Measurements from ENCODE around the gene TRIM27. TPM values are rescaled to one million over a fixed set of nuclear protein-coding genes. Genes with fewer than 3 reads are reported as not detected.

Gene TRIM27
- polyA plus RNA-seq, 1 donor from 2014 or later: 79.7 TPM

DNA sequence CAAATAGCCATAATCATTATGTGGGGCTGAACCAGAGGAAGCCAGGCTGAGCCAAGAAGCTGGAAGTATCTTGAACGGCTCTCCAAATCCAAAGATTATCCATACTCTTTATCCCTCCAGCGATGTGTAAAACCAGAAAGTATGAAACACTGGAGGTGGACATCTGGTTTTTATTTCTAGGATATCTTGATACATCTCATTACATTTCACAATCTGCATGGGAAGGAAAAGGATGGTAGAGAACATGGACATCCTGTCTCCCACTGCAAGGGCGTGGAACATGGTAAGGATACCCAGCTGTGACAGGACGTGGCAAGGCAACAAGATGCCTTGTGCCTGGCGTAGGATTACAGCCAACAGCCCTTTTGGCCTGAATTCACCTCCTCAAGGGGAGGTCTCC is 20.1 kb downstream of the TRIM27 start:
- no peaks in the 10 kb centered on the region for H4K20me1 ChIP-seq (ENCODE audit: insufficient read depth)
- peaks cover 12% of the 10 kb centered on the region for H3K36me3 ChIP-seq (ENCODE audit: insufficient read depth, low read length)
- H3K27me3 ChIP-seq (ENCODE audit: insufficient read depth, low read depth, low read length): no peaks in the 10 kb centered on the region
- H3K79me2 ChIP-seq (replicated peaks; ENCODE audit: insufficient read depth, low read length): no peaks in the 10 kb centered on the region
- no peaks in the 10 kb centered on the region for H3K9me3 ChIP-seq (ENCODE audit: low read length)
- no peaks in the 10 kb centered on the region for H3K9me2 ChIP-seq (ENCODE audit: insufficient read depth, low read length)
- H3K27ac ChIP-seq (ENCODE audit: low read length): no peak overlapping the region
- TF ChIP-seq MXI1 (conservative IDR thresholded peaks at IDR 0.05; ENCODE audit: poor library complexity, severe bottlenecking): no peak
- no peak overlapping the region for H3K4me2 ChIP-seq (ENCODE audit: low read length)
- no peak overlapping the region for H2AFZ ChIP-seq (ENCODE audit: low read depth, low read length)
- H3K9ac ChIP-seq (ENCODE audit: low read length): no peak overlapping the region
- H3F3A ChIP-seq (ENCODE audit: insufficient read depth, low read length, poor library complexity, severe bottlenecking): no peaks in the 10 kb centered on the region
- no peak overlapping the region for H3K4me3 ChIP-seq (ENCODE audit: low read length)

DNA sequence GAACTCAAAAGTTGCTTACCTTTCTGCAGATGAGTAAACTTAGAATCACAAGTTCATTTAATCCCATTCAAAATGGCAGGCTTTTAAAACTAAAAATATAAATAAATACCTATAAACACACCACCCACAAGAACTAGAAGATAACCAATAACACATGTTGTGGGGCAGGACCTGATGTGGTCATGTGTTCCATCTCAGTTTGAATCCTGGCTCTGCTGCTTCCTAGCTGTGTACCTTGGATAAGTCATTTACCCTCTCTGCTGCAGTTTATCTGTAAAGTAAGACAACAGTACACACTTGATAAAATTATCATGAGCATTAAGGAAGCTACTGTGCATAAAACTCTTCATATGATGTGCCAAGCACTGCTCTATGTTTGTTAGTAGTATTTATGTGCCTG is 22.0 kb downstream of the TRIM27 start:
- H3K79me2 ChIP-seq (replicated peaks; ENCODE audit: insufficient read depth, low read length): no peaks in the 10 kb centered on the region
- H3K9me3 ChIP-seq (ENCODE audit: low read length): no peaks in the 10 kb centered on the region
- no peak overlapping the region for H2AFZ ChIP-seq (ENCODE audit: low read depth, low read length)
- H3K4me2 ChIP-seq (ENCODE audit: low read length): no peak overlapping the region
- H3K4me3 ChIP-seq (ENCODE audit: low read length): no peak overlapping the region
- H3K9me2 ChIP-seq (ENCODE audit: insufficient read depth, low read length): no peaks in the 10 kb centered on the region
- no peaks in the 10 kb centered on the region for H4K20me1 ChIP-seq (ENCODE audit: insufficient read depth)
- no peak overlapping the region for H3K27ac ChIP-seq (ENCODE audit: low read length)
- no peak overlapping the region for H3K9ac ChIP-seq (ENCODE audit: low read length)
- H3F3A ChIP-seq (ENCODE audit: insufficient read depth, low read length, poor library complexity, severe bottlenecking): no peaks in the 10 kb centered on the region
- H3K36me3 ChIP-seq (ENCODE audit: insufficient read depth, low read length): peaks cover 12% of the 10 kb centered on the region
- TF ChIP-seq EZH2 (IDR thresholded peaks at IDR 0.05; ENCODE audit: borderline replicate concordance, insufficient read depth, low read length, poor library complexity, severe bottlenecking): no peak
- no peak for TF ChIP-seq SMC3 (conservative IDR thresholded peaks at IDR 0.05; ENCODE audit: poor library complexity)
- no peak for TF ChIP-seq EP300 (conservative IDR thresholded peaks at IDR 0.05; ENCODE audit: poor library complexity, severe bottlenecking)
- TF ChIP-seq MXI1 (conservative IDR thresholded peaks at IDR 0.05; ENCODE audit: poor library complexity, severe bottlenecking): no peak
- TF ChIP-seq, protein P1, sequence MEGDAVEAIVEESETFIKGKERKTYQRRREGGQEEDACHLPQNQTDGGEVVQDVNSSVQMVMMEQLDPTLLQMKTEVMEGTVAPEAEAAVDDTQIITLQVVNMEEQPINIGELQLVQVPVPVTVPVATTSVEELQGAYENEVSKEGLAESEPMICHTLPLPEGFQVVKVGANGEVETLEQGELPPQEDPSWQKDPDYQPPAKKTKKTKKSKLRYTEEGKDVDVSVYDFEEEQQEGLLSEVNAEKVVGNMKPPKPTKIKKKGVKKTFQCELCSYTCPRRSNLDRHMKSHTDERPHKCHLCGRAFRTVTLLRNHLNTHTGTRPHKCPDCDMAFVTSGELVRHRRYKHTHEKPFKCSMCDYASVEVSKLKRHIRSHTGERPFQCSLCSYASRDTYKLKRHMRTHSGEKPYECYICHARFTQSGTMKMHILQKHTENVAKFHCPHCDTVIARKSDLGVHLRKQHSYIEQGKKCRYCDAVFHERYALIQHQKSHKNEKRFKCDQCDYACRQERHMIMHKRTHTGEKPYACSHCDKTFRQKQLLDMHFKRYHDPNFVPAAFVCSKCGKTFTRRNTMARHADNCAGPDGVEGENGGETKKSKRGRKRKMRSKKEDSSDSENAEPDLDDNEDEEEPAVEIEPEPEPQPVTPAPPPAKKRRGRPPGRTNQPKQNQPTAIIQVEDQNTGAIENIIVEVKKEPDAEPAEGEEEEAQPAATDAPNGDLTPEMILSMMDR (IDR thresholded peaks at IDR 0.05; ENCODE audit: poor library complexity, severe bottlenecking): no peak
- TF ChIP-seq, protein P2, sequence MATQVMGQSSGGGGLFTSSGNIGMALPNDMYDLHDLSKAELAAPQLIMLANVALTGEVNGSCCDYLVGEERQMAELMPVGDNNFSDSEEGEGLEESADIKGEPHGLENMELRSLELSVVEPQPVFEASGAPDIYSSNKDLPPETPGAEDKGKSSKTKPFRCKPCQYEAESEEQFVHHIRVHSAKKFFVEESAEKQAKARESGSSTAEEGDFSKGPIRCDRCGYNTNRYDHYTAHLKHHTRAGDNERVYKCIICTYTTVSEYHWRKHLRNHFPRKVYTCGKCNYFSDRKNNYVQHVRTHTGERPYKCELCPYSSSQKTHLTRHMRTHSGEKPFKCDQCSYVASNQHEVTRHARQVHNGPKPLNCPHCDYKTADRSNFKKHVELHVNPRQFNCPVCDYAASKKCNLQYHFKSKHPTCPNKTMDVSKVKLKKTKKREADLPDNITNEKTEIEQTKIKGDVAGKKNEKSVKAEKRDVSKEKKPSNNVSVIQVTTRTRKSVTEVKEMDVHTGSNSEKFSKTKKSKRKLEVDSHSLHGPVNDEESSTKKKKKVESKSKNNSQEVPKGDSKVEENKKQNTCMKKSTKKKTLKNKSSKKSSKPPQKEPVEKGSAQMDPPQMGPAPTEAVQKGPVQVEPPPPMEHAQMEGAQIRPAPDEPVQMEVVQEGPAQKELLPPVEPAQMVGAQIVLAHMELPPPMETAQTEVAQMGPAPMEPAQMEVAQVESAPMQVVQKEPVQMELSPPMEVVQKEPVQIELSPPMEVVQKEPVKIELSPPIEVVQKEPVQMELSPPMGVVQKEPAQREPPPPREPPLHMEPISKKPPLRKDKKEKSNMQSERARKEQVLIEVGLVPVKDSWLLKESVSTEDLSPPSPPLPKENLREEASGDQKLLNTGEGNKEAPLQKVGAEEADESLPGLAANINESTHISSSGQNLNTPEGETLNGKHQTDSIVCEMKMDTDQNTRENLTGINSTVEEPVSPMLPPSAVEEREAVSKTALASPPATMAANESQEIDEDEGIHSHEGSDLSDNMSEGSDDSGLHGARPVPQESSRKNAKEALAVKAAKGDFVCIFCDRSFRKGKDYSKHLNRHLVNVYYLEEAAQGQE (IDR thresholded peaks at IDR 0.05; ENCODE audit: borderline replicate concordance): no peak
- TF ChIP-seq TAF1 (IDR thresholded peaks at IDR 0.05; ENCODE audit: low read depth): no peak
- TF ChIP-seq POLR2AphosphoS5 (IDR thresholded peaks at IDR 0.05): no peak
- no peak for TF ChIP-seq RAD21 (conservative IDR thresholded peaks at IDR 0.05)
- H3K27me3 ChIP-seq (ENCODE audit: insufficient read depth, low read depth, low read length): no peaks in the 10 kb centered on the region
